A549 treated with dexamethasone at 1 μM for 4 hours (cell line): Measurements from ENCODE around the gene CERKL. TPM values are rescaled to one million over a fixed set of nuclear protein-coding genes. Genes with fewer than 3 reads are reported as not detected.

Experiments
- total RNA-seq: library from RNA; stranded (reverse); fragments of 200-300 nt; extraction: Qiagen RNA extraction; gene quantifications from 5 replicates; pipeline ENCODE4 v1.2.3, GENCODE V29; 2022

CERKL gene
- 0.18 to 0.35 TPM (median 0.27 TPM) in 5 replicates for total RNA-seq

GRCh38 chr2:181656450-181657291 is at the start of gene CERKL:
TSS of gene CERKL (minus strand) at chr2:181657105. CDS start at chr2:181657006, 99 bp downstream.

GRCh38 chr2:181680055-181680936 is 23.4 kb upstream of the CERKL start, which contains the start of gene NEUROD1:
TSS of gene NEUROD1 (minus strand) at chr2:181680517. CDS start at chr2:181678860, 1,657 bp downstream.

Other genes with a start within 250 kb of the CERKL start
- 1.4 to 2.7 TPM (median 2.3 TPM) in 5 replicates for gene ITGA4, start 199.7 kb downstream of the CERKL start, total RNA-seq
- gene NEUROD1, start 23.4 kb upstream of the CERKL start, total RNA-seq = not detected in 5 replicates
- 32.9 to 43.2 TPM (median 38.0 TPM) in 5 replicates for gene ITPRID2, start 234.6 kb upstream of the CERKL start, total RNA-seq